K562 (cell line): ENCODE results near the gene CES1. TPM values are rescaled to one million over a fixed set of nuclear protein-coding genes. Genes with fewer than 3 reads are reported as not detected.

Source experiments
- ATAC-seq: fragments of 200-7000 bp; cut with Tn5 transposase; 3 replicates; pipeline ENCODE4 v1.9.1; 2020; ENCODE audit warnings: moderate library complexity
- BruUV-seq: library from RNA; stranded (reverse); fragments of 400-500 nt; replicated peaks from 2 replicates; lab custom pipeline; 2021; lab: Mats Ljungman, UMichigan
- CTCF ChIA-PET: fragments of 300-600 bp; formaldehyde crosslinking; extraction: SDS; loops from one replicate; lab custom pipeline; 2021; ENCODE audit warnings: low intra/inter-chr PET ratio; lab: Yijun Ruan, JAX
- POLR2A ChIA-PET: fragments of 300-600, 350-650 bp; sonication (Branson Sonifier 250); formaldehyde crosslinking; extraction: SDS; loops from one replicate; lab custom pipeline; 2021; ENCODE audit warnings: antibody characterized with exemption, inconsistent platforms; lab: Yijun Ruan, JAX
- DNase-seq, 4 experiments: peaks; one replicate each; pipeline versions ENCODE4 v3.0.0 to v3.0.0-alpha.2; 2011 to 2018; ENCODE audit warnings: low spot score in 3 of 4, mixed read lengths in 3 of 4; ENCODE audit errors: extremely low read depth in 1 of 4
- FAIRE-seq: peaks from 2 replicates; lab custom pipeline; 2011; peaks lifted over from hg19 to GRCh38; lab: Jason Lieb, UNC
- H2AFZ ChIP-seq: 2 replicates; pipeline ENCODE4 v1.6.0; 2011; ENCODE audit warnings: low read depth, low read length, control low read depth, inconsistent platforms
- H3K27ac ChIP-seq: fragments of 200-600 bp; 3 replicates; pipeline ENCODE4 v1.8.0; 2011; ENCODE audit warnings: low read depth, mild to moderate bottlenecking, control low read depth, inconsistent platforms, low read length, moderate library complexity, mixed read lengths; ENCODE audit errors: extremely low read depth
- H3K27me3 ChIP-seq, 2 experiments: fragments of 300-600 bp in 1 of 2; 2 replicates in 1 of 2; 3 replicates in 1 of 2; pipeline versions ENCODE4 v1.6.0 to v1.8.0; 2011; ENCODE audit warnings: inconsistent platforms in 2 of 2, low read length in 2 of 2, mild to moderate bottlenecking in 1 of 2, mixed read lengths in 1 of 2, moderate library complexity in 1 of 2; ENCODE audit not compliant: control insufficient read depth in 2 of 2, insufficient read depth in 2 of 2
- H3K36me3 ChIP-seq: fragments of 300-600 bp; 3 replicates; pipeline ENCODE4 v1.8.0; 2011; ENCODE audit warnings: mild to moderate bottlenecking, low read length, inconsistent platforms; ENCODE audit not compliant: control insufficient read depth, insufficient read depth
- H3K4me1 ChIP-seq, 2 experiments: fragments of 200-600 bp in 1 of 2; replicated peaks in 1 of 2; 2 replicates in 1 of 2; 3 replicates in 1 of 2; pipeline versions ENCODE4 v1.5.1 to v1.8.0; 2011; ENCODE audit warnings: inconsistent platforms in 2 of 2, low read length in 2 of 2, mild to moderate bottlenecking in 1 of 2, mixed read lengths in 1 of 2, moderate library complexity in 1 of 2; ENCODE audit not compliant: control insufficient read depth in 2 of 2, insufficient read depth in 2 of 2
- H3K4me2 ChIP-seq: 2 replicates; pipeline ENCODE4 v1.6.1; 2011; ENCODE audit warnings: low read length, control low read depth, inconsistent platforms, mixed read lengths; ENCODE audit not compliant: insufficient read depth
- H3K4me3 ChIP-seq: fragments of 200-600 bp; sonication (generic), shearing (Covaris generic); 2 replicates; pipeline ENCODE4 v1.5.1; 2016; ENCODE audit warnings: control low read depth, inconsistent platforms
- H3K79me2 ChIP-seq: fragments of 200-600 bp; 3 replicates; pipeline ENCODE4 v1.8.0; 2011; ENCODE audit warnings: low read length, inconsistent platforms; ENCODE audit not compliant: control insufficient read depth, insufficient read depth
- H3K9ac ChIP-seq, 2 experiments: 2 replicates each; pipeline versions ENCODE4 v1.6.0 to v1.6.1; 2011; ENCODE audit warnings: low read depth in 2 of 2, low read length in 2 of 2, control low read depth in 1 of 2, inconsistent platforms in 1 of 2, mild to moderate bottlenecking in 1 of 2, mixed read lengths in 1 of 2; ENCODE audit not compliant: insufficient read depth in 1 of 2
- H3K9me1 ChIP-seq: one replicate; pipeline ENCODE4 v1.6.0; 2011; ENCODE audit warnings: inconsistent platforms, mild to moderate bottlenecking, low read length, moderate library complexity; ENCODE audit not compliant: control insufficient read depth, insufficient read depth
- H3K9me3 ChIP-seq: replicated peaks from 2 replicates; pipeline ENCODE4 v1.5.1; 2011; ENCODE audit warnings: low read depth, low read length, inconsistent platforms; ENCODE audit not compliant: control insufficient read depth, insufficient read depth
- H4K20me1 ChIP-seq: replicated peaks from 2 replicates; pipeline ENCODE4 v1.6.1; 2011; ENCODE audit warnings: low read length, inconsistent platforms, mixed read lengths; ENCODE audit not compliant: control insufficient read depth, insufficient read depth
- ARHGAP35 ChIP-seq: fragments of 450-650 bp; IDR thresholded peaks from 2 replicates; pipeline ENCODE4 v1.6.1; 2018; ENCODE audit not compliant: partially characterized antibody
- CBX2 ChIP-seq: fragments of 200-600 bp; sonication (generic); IDR thresholded peaks from one replicate; pipeline ENCODE4 v1.6.1; 2012; ENCODE audit warnings: mild to moderate bottlenecking, low read length, inconsistent platforms; ENCODE audit not compliant: insufficient read depth, poor library complexity, severe bottlenecking
- ESRRA ChIP-seq: fragments of 450-650 bp; IDR thresholded peaks from 2 replicates; pipeline ENCODE4 v1.6.1; 2014; ENCODE audit warnings: low read depth, mild to moderate bottlenecking, moderate library complexity, borderline replicate concordance
- FOXA1 ChIP-seq: fragments of 450-650 bp; IDR thresholded peaks from 2 replicates; pipeline ENCODE4 v1.6.1; 2016; ENCODE audit warnings: mild to moderate bottlenecking, borderline replicate concordance
- RAD51 ChIP-seq: fragments of 450-650 bp; IDR thresholded peaks from 2 replicates; pipeline ENCODE4 v1.7.1; 2016; ENCODE audit warnings: low read depth, mild to moderate bottlenecking, borderline replicate concordance
- SP1 ChIP-seq: sonication (generic); formaldehyde crosslinking; IDR thresholded peaks from 2 replicates; pipeline ENCODE4 v1.8.1; 2022; ENCODE audit warnings: mild to moderate bottlenecking, missing genetic modification reagents
- TSHZ1 ChIP-seq: fragments of 250-450 bp; sonication (Bioruptor Pico); IDR thresholded peaks from 2 replicates; pipeline ENCODE4 v1.4.0; 2020; ENCODE audit warnings: mild to moderate bottlenecking, moderate library complexity
- ZNF232 ChIP-seq: sonication (generic); formaldehyde crosslinking; IDR thresholded peaks from 2 replicates; pipeline ENCODE4 v1.8.0; 2022; ENCODE audit warnings: mild to moderate bottlenecking, missing genetic modification reagents
- ZNF274 ChIP-seq: IDR thresholded peaks from 2 replicates; pipeline ENCODE4 v1.6.1; 2011; ENCODE audit warnings: low read depth, mild to moderate bottlenecking, low read length, moderate library complexity, borderline replicate concordance
- WGBS: fragments of 100-300 bp; shearing (Covaris generic); methylation state at CpG from one replicate; pipeline ENCODE4 v1.1.6; 2016; ENCODE audit warnings: low coverage, mixed read lengths; ENCODE audit not compliant: insufficient coverage; ENCODE audit errors: missing lambda C conversion rate; 5-methylcytosine and 5-hydroxymethylcytosine counted together
- in situ Hi-C: fragments of 300-500 bp; cut with MboI; formaldehyde crosslinking; loops from 4 replicates; pipeline ENCODE4 v1.15.0; 2018; ENCODE audit warnings: inconsistent platforms, mixed read lengths
- intact Hi-C: fragments of 100-400 bp; cut with micrococcal nuclease; formaldehyde crosslinking; loops from 2 replicates; pipeline ENCODE4 v1.14.2; 2022
- polyA plus RNA-seq, 8 experiments: library from polyadenylated mRNA; depleted of rRNA in 4 of 8; stranded (reverse) in 5 of 8; unstranded in 3 of 8; fragments of >200 nt; fragmentation: Nextera tagmentation in 2 of 8; fragmentation: Illumina TruSeq in 1 of 8; extraction: Ambion mirVana in 2 of 8; extraction: Trizol in 1 of 8; gene quantifications; 2 replicates each; pipeline versions ENCODE4 v1.2.1 to v1.2.3, GENCODE V29; 2011 to 2014; ENCODE audit warnings: inconsistent platforms in 1 of 8, missing spikeins in 1 of 8
- total RNA-seq, 7 experiments: library from RNA; depleted of rRNA in 6 of 7; stranded (reverse); fragments of >200 nt in 6 of 7; fragmentation: Illumina TruSeq in 2 of 7; extraction: Trizol in 2 of 7; gene quantifications; 2 replicates each; pipeline versions ENCODE4 v1.2.1 to v1.2.3, GENCODE V29; 2011 to 2021; ENCODE audit warnings: low replicate concordance in 1 of 7
- TF ChIP-seq, protein P1 (sequence below): sonication (generic); formaldehyde crosslinking; IDR thresholded peaks from 2 replicates; pipeline ENCODE4 v1.8.1; 2022; ENCODE audit warnings: missing genetic modification reagents
- TF ChIP-seq, protein P2 (sequence below): fragments of 450-650 bp; formaldehyde crosslinking; IDR thresholded peaks from 2 replicates; pipeline ENCODE4 v1.4.0; 2022; ENCODE audit warnings: missing genetic modification characterization

CES1 gene
- total and polyA plus RNA-seq, 9 of the 15 experiments (the other 6 are each of a cell fraction or from before 2014, with no cell fraction given): 0.10 to 1.2 (median 0.16) TPM; not detected in 3

- intact Hi-C loops (no loop called here), in situ Hi-C loops (no loop called here)
- 0% methylated on average over 2 of the region's 2 CpGs for WGBS
- ATAC-seq (no peak), DNase-seq (no peak), FAIRE-seq (no peak)
- H3K4me1 ChIP-seq: no peaks in the 10 kb centered on the region
- no peaks in the 10 kb centered on the region for H3K9me3 ChIP-seq
- H3K27ac ChIP-seq: no peak within 1 kb of the TSS
- H3K79me2 ChIP-seq: no peaks in the 10 kb centered on the region
- no peak for TF ChIP-seq CBX2
- TF ChIP-seq, protein P1, sequence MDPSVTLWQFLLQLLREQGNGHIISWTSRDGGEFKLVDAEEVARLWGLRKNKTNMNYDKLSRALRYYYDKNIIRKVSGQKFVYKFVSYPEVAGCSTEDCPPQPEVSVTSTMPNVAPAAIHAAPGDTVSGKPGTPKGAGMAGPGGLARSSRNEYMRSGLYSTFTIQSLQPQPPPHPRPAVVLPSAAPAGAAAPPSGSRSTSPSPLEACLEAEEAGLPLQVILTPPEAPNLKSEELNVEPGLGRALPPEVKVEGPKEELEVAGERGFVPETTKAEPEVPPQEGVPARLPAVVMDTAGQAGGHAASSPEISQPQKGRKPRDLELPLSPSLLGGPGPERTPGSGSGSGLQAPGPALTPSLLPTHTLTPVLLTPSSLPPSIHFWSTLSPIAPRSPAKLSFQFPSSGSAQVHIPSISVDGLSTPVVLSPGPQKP (CRISPR knock-in tag): no peak
- no peak for TF ChIP-seq RAD51
- TF ChIP-seq ESRRA: no peak
- TF ChIP-seq ZNF274: no peak
- no peak for TF ChIP-seq SP1
- no peak for TF ChIP-seq TSHZ1 (CRISPR knock-in tag)
- TF ChIP-seq ZNF232 (CRISPR knock-in tag): no peak
- TF ChIP-seq ARHGAP35: no peak
- TF ChIP-seq, protein P2, sequence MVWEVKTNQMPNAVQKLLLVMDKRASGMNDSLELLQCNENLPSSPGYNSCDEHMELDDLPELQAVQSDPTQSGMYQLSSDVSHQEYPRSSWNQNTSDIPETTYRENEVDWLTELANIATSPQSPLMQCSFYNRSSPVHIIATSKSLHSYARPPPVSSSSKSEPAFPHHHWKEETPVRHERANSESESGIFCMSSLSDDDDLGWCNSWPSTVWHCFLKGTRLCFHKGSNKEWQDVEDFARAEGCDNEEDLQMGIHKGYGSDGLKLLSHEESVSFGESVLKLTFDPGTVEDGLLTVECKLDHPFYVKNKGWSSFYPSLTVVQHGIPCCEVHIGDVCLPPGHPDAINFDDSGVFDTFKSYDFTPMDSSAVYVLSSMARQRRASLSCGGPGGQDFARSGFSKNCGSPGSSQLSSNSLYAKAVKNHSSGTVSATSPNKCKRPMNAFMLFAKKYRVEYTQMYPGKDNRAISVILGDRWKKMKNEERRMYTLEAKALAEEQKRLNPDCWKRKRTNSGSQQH (CRISPR knock-in tag): no peak
- no peak for TF ChIP-seq FOXA1
- H4K20me1 ChIP-seq: no peaks in the 10 kb centered on the region; the same call in 1 of the 2 replicates
- no peaks in the 10 kb centered on the region for H3K36me3 ChIP-seq
- CTCF ChIA-PET: no interaction called here
- H2AFZ ChIP-seq: no peak within 1 kb of the TSS
- no peak within 1 kb of the TSS for H3K4me2 ChIP-seq
- no peaks in the 10 kb centered on the region for H3K9me1 ChIP-seq
- H3K4me3 ChIP-seq: no peak within 1 kb of the TSS
- H3K27me3 ChIP-seq: peaks cover 3 to 21% of the 10 kb centered on the region in 2 experiments; a peak in 3 of 5 replicates
- POLR2A ChIA-PET: interaction anchor here (0.5 kb wide), 1 partner anchor 89 kb away, joined by 3 read pairs; no protein-coding TSS in a partner anchor
- no peak within 1 kb of the TSS for H3K9ac ChIP-seq
- BruUV-seq: no TSS peak
Measured at GRCh38 chr16:55875273-55875672, 42.4 kb upstream of the CES1 start, which contains the start of gene CES5A. TSS of gene CES5A (minus strand) at chr16:55875373. CDS start at chr16:55875221, 152 bp downstream.
